Measurements from ENCODE around the gene HSD3B7. TPM values are rescaled to one million over a fixed set of nuclear protein-coding genes. Genes with fewer than 3 reads are reported as not detected.

HSD3B7 gene
- total RNA-seq, 1 experiment from 2014 or later, result 5.5 TPM

DNA sequence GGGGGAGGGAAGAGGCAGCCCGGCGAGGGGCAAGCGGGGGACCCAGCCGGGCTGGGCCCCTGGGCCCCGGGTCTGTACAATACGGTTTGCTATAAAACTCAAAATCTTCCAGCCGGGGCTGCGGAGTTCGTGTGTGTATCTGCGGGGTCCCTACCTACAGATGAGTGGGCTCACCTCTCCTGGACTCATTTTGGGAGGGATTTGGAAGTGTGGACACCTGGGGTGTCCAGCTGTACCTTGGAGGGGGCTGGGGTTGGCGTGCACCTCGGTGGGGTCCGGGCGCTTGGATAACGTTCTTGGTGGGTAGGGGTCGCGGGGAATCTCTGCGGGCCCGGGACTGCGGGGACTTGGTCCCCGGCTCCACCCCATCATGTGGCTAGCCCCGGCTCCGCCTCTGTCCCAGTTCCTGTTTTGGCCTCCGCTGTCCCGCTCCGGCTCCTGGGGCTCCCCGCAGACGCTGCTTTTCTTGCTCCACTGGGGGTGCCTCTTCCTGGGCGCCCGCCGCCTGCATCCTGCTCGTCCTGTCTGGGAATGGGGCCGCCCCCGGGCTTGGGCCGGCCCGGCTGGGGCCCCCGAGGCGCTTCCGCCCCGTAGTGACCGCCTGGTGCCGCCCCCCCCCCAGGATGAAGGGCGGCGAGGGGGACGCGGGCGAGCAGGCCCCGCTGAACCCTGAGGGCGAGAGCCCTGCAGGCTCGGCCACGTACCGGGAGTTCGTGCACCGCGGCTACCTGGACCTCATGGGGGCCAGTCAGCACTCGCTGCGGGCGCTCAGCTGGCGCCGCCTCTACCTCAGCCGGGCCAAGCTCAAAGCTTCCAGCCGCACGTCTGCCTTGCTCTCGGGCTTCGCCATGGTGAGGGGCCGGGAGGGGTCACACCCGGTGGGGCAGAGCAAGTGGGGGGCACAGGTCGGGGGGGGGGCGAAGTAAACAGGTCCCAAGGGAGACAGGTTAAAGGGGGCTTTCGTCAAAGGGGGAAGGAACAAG, 36.0 kb upstream of the HSD3B7 start, which contains the start of gene ORAI3:
TSS of gene ORAI3 (plus strand) at position 402 of the 983 bp plus-strand sequence. CDS start at position 624, 222 bp downstream.
- Histone ChIP-seq H3K79me1 (ENCODE audit: insufficient read depth, low read depth, low read length, poor library complexity, severe bottlenecking) (no peaks in the 10 kb centered on the region), H4K91ac (ENCODE audit: insufficient read length, low read depth, low read length) (no peak within 1 kb of the TSS), H3K79me2 (ENCODE audit: insufficient read depth, low read length) (no peaks in the 10 kb centered on the region), H3T11ph (ENCODE audit: low read length) (no peak within 1 kb of the TSS), H3K27me3 (ENCODE audit: insufficient read depth, low read length) (no peaks in the 10 kb centered on the region), H2BK15ac (ENCODE audit: low read depth, low read length) (no peak within 1 kb of the TSS), H2BK120ac (ENCODE audit: low read depth, low read length, poor library complexity, severe bottlenecking) (no peak within 1 kb of the TSS), H4K5ac (ENCODE audit: insufficient read length, low read depth, low read length) (no peak within 1 kb of the TSS), H3K56ac (ENCODE audit: insufficient read length, low read depth, low read length) (no peak within 1 kb of the TSS), H3K23me2 (ENCODE audit: insufficient read length, low read depth, low read length, poor library complexity, severe bottlenecking) (peaks cover 11% of the 10 kb centered on the region), H3K18ac (ENCODE audit: insufficient read length, low read depth, low read length) (peak within 1 kb of the TSS; percentile 36), H3K4me1 (ENCODE audit: insufficient read depth, low read length) (no peaks in the 10 kb centered on the region), H3K9me3 (ENCODE audit: control insufficient read depth, low read depth, low read length) (no peaks in the 10 kb centered on the region), H4K8ac (replicated peaks; ENCODE audit: insufficient read length, low read depth, low read length) (no peak within 1 kb of the TSS), H4K20me1 (ENCODE audit: control insufficient read depth, insufficient read depth, insufficient read length) (no peaks in the 10 kb centered on the region), H3K9ac (ENCODE audit: extremely low read depth, insufficient read length, low read length) (peak within 1 kb of the TSS; percentile 11), H2AK5ac (ENCODE audit: insufficient read length, low read length) (no peak within 1 kb of the TSS), H3K27ac (ENCODE audit: insufficient read length, low read depth, low read length) (no peak within 1 kb of the TSS), H2AFZ (ENCODE audit: low read length) (no peak within 1 kb of the TSS), H2BK20ac (ENCODE audit: low read depth, low read length, poor library complexity, severe bottlenecking) (no peak within 1 kb of the TSS), H3K23ac (ENCODE audit: insufficient read length, low read depth, low read length) (no peak within 1 kb of the TSS), H3K14ac (ENCODE audit: insufficient read depth, low read length) (peak within 1 kb of the TSS; percentile 33; the same call in 1 of the 2 replicates), H2BK5ac (ENCODE audit: insufficient read length, low read length) (no peak within 1 kb of the TSS), H2BK12ac (ENCODE audit: insufficient read length, low read depth, low read length) (no peak within 1 kb of the TSS), H3K4ac (ENCODE audit: low read depth, low read length) (no peak within 1 kb of the TSS), H3K4me2 (ENCODE audit: insufficient read depth, insufficient read length, low read length) (peak within 1 kb of the TSS; percentile 71)
- TF ChIP-seq, protein P1, sequence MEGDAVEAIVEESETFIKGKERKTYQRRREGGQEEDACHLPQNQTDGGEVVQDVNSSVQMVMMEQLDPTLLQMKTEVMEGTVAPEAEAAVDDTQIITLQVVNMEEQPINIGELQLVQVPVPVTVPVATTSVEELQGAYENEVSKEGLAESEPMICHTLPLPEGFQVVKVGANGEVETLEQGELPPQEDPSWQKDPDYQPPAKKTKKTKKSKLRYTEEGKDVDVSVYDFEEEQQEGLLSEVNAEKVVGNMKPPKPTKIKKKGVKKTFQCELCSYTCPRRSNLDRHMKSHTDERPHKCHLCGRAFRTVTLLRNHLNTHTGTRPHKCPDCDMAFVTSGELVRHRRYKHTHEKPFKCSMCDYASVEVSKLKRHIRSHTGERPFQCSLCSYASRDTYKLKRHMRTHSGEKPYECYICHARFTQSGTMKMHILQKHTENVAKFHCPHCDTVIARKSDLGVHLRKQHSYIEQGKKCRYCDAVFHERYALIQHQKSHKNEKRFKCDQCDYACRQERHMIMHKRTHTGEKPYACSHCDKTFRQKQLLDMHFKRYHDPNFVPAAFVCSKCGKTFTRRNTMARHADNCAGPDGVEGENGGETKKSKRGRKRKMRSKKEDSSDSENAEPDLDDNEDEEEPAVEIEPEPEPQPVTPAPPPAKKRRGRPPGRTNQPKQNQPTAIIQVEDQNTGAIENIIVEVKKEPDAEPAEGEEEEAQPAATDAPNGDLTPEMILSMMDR (conservative IDR thresholded peaks at IDR 0.05), result no peak
- Mint-ChIP-seq H3K4me3 (peak within 1 kb of the TSS; percentile 79 to 91), H3K27ac (peak within 1 kb of the TSS; percentile 94 to 98 (median 97); a peak in 6 of 7 replicates), H3K4me1 (peaks cover 26 to 28% of the 10 kb centered on the region in 2 experiments), H3K36me3 (ENCODE audit: insufficient read depth in 1 of 3, low read depth in 3 of 3) (peaks cover 10 to 27% (median 18%) of the 10 kb centered on the region in 3 experiments; a peak in 6 of 7 replicates), H3K9me3 (no peaks in the 10 kb centered on the region), H3K27me3 (ENCODE audit: low read depth) (no peaks in the 10 kb centered on the region)
- peak; percentile 77 for DNase-seq
- WGBS (ENCODE audit: extremely low coverage, insufficient read length, low lambda C conversion rate), result no CpG with 5 or more reads among the region's 70 CpGs
